ENCODE data around the gene MAGI3. TPM values are rescaled to one million over a fixed set of nuclear protein-coding genes. Genes with fewer than 3 reads are reported as not detected.

The MAGI3 gene
- total and polyA plus RNA-seq, 11 donors: 2.1 to 10.0 (median 8.1) TPM

DNA sequence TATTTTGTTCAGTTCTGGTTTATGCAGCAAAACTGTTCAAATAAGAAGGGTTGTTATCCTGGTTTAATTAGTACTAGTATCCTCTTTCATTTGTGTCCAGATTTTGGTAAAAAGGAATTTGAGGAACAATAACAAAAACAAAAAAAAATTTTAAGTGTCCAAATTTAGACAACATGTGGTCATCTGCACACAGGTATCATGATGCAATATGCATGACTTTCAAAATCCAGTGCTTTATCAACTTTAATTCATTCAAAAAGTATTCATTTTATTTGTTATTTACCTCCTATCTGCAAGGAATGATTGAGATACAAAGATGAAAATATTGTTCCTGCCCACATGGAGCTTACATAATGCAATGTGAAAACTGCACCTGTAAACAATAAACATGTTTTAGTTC, 16.7 kb upstream of the MAGI3 start:
- no peak for ATAC-seq
- no peak overlapping the region for H3K27ac ChIP-seq
- H3K27me3 ChIP-seq: no peaks in the 10 kb centered on the region
- no peaks in the 10 kb centered on the region for H3K36me3 ChIP-seq
- DNase-seq: no peak
- H3K4me3 ChIP-seq: no peak overlapping the region
- no peaks in the 10 kb centered on the region for H3K9me3 ChIP-seq
- no peak for TF ChIP-seq POLR2A (IDR thresholded peaks at IDR 0.05)
- TF ChIP-seq, protein P1, sequence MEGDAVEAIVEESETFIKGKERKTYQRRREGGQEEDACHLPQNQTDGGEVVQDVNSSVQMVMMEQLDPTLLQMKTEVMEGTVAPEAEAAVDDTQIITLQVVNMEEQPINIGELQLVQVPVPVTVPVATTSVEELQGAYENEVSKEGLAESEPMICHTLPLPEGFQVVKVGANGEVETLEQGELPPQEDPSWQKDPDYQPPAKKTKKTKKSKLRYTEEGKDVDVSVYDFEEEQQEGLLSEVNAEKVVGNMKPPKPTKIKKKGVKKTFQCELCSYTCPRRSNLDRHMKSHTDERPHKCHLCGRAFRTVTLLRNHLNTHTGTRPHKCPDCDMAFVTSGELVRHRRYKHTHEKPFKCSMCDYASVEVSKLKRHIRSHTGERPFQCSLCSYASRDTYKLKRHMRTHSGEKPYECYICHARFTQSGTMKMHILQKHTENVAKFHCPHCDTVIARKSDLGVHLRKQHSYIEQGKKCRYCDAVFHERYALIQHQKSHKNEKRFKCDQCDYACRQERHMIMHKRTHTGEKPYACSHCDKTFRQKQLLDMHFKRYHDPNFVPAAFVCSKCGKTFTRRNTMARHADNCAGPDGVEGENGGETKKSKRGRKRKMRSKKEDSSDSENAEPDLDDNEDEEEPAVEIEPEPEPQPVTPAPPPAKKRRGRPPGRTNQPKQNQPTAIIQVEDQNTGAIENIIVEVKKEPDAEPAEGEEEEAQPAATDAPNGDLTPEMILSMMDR (IDR thresholded peaks at IDR 0.05): no peak
- intact Hi-C loops (cut with DNase I): no loop called here
- H3K4me1 ChIP-seq: no peaks in the 10 kb centered on the region

DNA sequence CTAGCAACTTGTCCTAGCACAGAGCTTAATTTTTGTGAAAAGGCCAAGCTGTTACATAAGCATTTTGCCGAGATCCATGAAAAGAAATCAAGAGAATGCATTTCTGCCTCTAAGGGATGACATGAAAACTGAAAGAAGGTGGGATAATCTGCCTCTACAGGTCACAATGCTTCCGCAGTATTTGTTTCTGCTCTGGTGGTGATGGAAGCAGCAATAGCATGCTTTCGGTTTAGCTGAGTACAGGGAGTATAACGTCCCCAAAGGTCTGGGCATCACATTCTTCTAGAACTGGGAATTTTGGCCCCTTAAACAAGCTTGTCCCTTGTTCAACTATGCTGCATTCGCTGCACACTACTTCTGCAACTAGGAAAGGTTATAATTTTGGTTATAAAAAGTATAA, 14.4 kb upstream of the MAGI3 start:
- DNase-seq (no peak), ATAC-seq (no peak)
- TF ChIP-seq, protein P1 (IDR thresholded peaks at IDR 0.05): no peak
- TF ChIP-seq POLR2A (IDR thresholded peaks at IDR 0.05): no peak
- whole genome bisulfite sequencing, 4 donors: 51 to 80% (median 70%) methylated on average over 5 of the region's 5 CpGs
- H3K9me3 ChIP-seq: no peaks in the 10 kb centered on the region
- no peaks in the 10 kb centered on the region for H3K4me1 ChIP-seq
- no peak overlapping the region for H3K27ac ChIP-seq
- peak overlapping the region in 5 of 12 donors; percentile 16 to 37 (median 22) for H3K4me3 ChIP-seq
- H3K36me3 ChIP-seq: no peaks in the 10 kb centered on the region
- H3K27me3 ChIP-seq: no peaks in the 10 kb centered on the region
- intact Hi-C loops (cut with DNase I): no loop called here

DNA sequence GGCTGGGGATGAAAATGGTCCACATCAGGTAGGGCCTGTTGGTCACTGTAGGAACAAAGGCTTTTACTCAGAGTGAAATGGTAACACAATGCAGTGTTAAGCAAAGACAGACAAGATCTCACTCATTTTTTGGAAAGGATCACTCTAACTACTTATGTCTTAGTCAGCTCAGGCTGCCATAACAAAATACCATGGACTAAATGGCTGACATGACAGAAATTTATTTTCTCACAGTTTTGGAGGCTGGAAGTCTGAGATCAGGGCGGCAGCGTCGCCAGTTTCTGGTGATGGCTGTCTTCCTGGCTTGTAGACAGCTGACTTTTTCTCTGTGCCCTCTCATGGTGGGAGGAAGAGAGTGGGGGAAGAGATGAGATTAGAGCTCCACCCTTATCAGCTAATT, 10.2 kb upstream of the MAGI3 start:
- H3K27me3 ChIP-seq: no peaks in the 10 kb centered on the region
- H3K4me1 ChIP-seq: no peaks in the 10 kb centered on the region
- H3K9me3 ChIP-seq: no peaks in the 10 kb centered on the region
- DNase-seq: no peak
- no peak for ATAC-seq
- WGBS, 4 donors: 75 to 93% (median 84%) methylated on average over 3 of the region's 3 CpGs
- TF ChIP-seq POLR2A (IDR thresholded peaks at IDR 0.05): no peak
- TF ChIP-seq, protein P1 (IDR thresholded peaks at IDR 0.05): no peak
- intact Hi-C loops (cut with DNase I): loop anchor here in 4 of 10 donors (10.0 kb wide), 3 partner anchors 155 to 235 kb away; no protein-coding TSS in a partner anchor
- no peaks in the 10 kb centered on the region for H3K36me3 ChIP-seq
- H3K4me3 ChIP-seq: no peak overlapping the region
- no peak overlapping the region for H3K27ac ChIP-seq

DNA sequence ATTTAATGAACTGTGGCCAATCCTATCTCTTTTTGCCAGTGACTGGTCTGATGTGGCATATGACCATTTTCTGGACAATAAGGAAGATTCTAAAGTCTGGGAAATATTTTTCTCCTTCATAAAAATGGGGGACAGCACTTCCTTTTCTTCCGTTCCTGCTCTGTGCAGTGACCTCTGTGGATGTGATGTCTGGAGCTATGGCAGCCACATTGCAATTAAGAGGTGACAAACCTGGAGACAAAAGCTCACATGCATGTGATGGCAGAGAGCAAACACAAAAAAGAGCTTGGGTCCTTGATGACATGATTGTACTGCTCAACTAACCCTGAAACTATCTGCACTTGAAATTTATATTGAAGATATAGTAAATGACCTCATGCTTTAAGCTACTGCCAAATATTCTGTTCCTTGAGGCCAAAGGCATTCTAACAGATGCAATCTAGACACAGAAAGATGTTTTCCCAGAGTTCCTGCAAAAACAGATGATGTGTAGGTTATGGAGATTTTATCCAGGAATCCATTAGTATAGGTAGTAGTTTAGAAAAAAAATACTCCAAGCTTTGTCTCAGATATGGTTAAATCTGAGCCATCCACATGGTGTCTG, 2.2 kb upstream of the MAGI3 start:
- DNase-seq (no peak), ATAC-seq (no peak)
- peaks cover 0 to 4% (median 0%) of the 10 kb centered on the region in 12 donors for H3K9me3 ChIP-seq
- intact Hi-C loops (cut with DNase I): loop anchor here in 5 of 10 donors (2.0 to 10.0 kb wide), 5 partner anchors 163 to 247 kb away; no protein-coding TSS in a partner anchor
- TF ChIP-seq, protein P1 (IDR thresholded peaks at IDR 0.05): no peak
- TF ChIP-seq POLR2A (IDR thresholded peaks at IDR 0.05): no peak
- H3K27me3 ChIP-seq: peaks cover 0 to 5% (median 0%) of the 10 kb centered on the region in 9 donors
- H3K4me3 ChIP-seq: peak overlapping the region in 2 of 12 donors; percentile 78 to 84
- H3K36me3 ChIP-seq: no peaks in the 10 kb centered on the region
- H3K4me1 ChIP-seq: peaks cover 0 to 36% (median 17%) of the 10 kb centered on the region in 12 donors
- H3K27ac ChIP-seq: peak overlapping the region in 6 of 12 donors; percentile 72 to 91 (median 87)
- WGBS, 4 donors: 89 to 100% (median 94%) methylated on average over 1 of the region's 1 CpG
